Effector memory CD8-positive, alpha-beta T cell (primary cell): ENCODE results near the gene CAPRIN2.

Experiments
- ATAC-seq: fragments of 150-1000 bp; cut with Tn5 transposase; replicated peaks from 2 replicates; pipeline ENCODE4 v1.10.0; 2021; ENCODE audit warnings: mild to moderate bottlenecking, moderate library complexity
- DNase-seq, 3 experiments: peaks; one replicate each; pipeline ENCODE4 v3.0.0; 2021
- H3K27ac Mint-ChIP-seq, 2 donors: one replicate each; pipeline ENCODE4 v1.8.0; 2022; ENCODE audit warnings: mild to moderate bottlenecking in 2 of 2, mixed read lengths in 2 of 2, moderate library complexity in 2 of 2
- H3K27me3 Mint-ChIP-seq, 2 donors: one replicate each; pipeline ENCODE4 v1.8.0; 2022; ENCODE audit warnings: mixed read lengths in 2 of 2
- H3K36me3 Mint-ChIP-seq: one replicate; pipeline ENCODE4 v1.8.0; 2022; ENCODE audit warnings: mild to moderate bottlenecking, moderate library complexity, mixed read lengths; ENCODE audit not compliant: insufficient read depth
- H3K4me1 Mint-ChIP-seq, 2 donors: one replicate each; pipeline ENCODE4 v1.8.0; 2022; ENCODE audit warnings: low read depth in 2 of 2, mixed read lengths in 2 of 2
- H3K4me3 Mint-ChIP-seq, 2 donors: one replicate each; pipeline ENCODE4 v1.8.0; 2022; ENCODE audit warnings: mild to moderate bottlenecking in 2 of 2, mixed read lengths in 2 of 2, moderate library complexity in 2 of 2
- H3K9me3 Mint-ChIP-seq, 2 donors: one replicate each; pipeline ENCODE4 v1.8.0; 2022; ENCODE audit warnings: mixed read lengths in 2 of 2

The CAPRIN2 gene

DNA sequence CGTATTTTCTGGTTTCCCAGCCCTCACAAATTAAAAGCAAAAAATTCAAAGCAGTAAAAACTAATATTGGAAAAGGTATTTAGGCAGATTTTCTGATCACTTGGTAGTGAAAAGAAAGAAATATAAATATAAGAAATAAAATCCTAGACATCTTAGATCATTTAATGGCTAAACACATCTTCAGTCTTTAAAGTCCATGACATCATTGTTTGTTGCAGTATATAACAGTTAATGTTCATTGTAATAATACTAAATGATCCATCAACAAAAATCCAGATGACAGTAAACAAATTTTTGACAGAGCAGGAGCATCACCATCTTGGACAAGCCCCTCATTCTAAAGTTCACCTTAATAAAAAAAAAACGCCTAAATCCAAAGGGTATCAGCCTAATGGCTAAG, 29.2 kb upstream of the CAPRIN2 start:
- Mint-ChIP-seq H3K36me3 (peaks cover 4% of the 10 kb centered on the region), H3K4me1 (no peaks in the 10 kb centered on the region), H3K9me3 (no peaks in the 10 kb centered on the region), H3K4me3 (no peak overlapping the region), H3K27ac (no peak overlapping the region), H3K27me3 (peaks cover 24 to 41% of the 10 kb centered on the region in 2 donors)
- DNase-seq (no peak), ATAC-seq (no peak)

DNA sequence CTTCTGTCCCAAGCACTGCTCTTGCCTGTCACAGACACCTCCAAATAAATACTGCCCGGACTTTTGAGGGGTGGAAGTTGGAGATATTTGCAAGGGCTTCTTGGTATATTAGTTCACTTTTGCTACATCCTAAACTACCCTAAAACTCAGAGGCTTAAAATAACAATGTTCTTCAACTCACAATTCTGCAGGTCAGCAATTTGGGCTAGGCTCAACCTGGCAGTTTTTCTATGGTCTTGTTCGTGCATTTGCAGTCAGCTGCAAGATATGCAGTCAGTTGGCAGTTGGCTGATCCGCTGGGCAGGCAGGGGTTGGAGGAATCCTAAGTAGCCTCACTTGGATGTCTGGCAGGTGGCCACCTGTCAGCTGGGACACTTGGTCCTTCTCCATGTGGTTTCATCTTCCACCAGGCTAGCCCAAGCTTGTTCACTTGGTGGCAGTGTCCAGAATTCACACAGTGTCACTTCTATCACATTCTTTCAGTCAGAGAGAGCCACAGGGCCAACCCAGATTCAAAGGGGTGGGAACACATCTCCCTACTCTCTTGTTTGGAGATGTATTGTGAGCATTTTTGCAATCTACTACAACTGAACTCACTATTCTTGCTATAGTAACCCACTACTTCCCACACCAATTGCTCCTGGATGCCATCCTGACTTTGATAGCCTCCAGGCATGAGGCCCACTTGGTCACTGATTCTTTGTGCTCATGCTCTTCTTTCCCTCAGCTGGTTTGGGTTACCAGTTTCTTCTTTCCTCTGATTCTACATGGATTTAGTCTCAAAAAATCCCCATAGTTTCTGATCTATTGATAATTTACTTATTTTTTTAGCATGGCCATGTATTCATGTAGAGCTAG, 27.8 kb upstream of the CAPRIN2 start:
- H3K9me3 Mint-ChIP-seq: no peaks in the 10 kb centered on the region
- peaks cover 4% of the 10 kb centered on the region for H3K36me3 Mint-ChIP-seq
- H3K27me3 Mint-ChIP-seq: peaks cover 24 to 53% of the 10 kb centered on the region in 2 donors
- no peak overlapping the region for H3K4me3 Mint-ChIP-seq
- H3K27ac Mint-ChIP-seq: no peak overlapping the region
- no peaks in the 10 kb centered on the region for H3K4me1 Mint-ChIP-seq
- ATAC-seq: no peak
- DNase-seq: no peak

DNA sequence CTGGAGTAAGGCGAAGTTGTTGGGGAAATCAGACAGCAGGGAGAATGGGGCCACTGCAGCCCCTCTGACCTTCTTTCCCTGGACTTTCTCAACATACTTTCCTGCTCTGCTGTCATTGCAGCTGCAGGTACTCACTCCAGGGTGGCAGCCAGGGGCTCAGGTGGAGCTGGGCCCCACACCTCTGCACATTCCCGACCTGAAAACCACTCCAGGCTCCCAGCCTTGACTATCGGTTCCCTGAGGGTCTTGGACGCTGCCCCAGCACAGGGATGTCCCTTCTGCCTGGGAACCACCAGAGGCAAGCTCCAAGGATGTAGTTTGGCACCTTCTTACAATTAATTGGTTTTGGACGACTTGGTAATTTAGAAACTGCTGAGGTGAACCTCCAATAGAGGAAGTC, 24.8 kb upstream of the CAPRIN2 start:
- Mint-ChIP-seq H3K4me3 (no peak overlapping the region), H3K9me3 (no peaks in the 10 kb centered on the region), H3K27ac (no peak overlapping the region), H3K4me1 (no peaks in the 10 kb centered on the region), H3K36me3 (peaks cover 4% of the 10 kb centered on the region), H3K27me3 (peaks cover 12 to 34% of the 10 kb centered on the region in 2 donors)
- no peak for DNase-seq
- no peak for ATAC-seq

DNA sequence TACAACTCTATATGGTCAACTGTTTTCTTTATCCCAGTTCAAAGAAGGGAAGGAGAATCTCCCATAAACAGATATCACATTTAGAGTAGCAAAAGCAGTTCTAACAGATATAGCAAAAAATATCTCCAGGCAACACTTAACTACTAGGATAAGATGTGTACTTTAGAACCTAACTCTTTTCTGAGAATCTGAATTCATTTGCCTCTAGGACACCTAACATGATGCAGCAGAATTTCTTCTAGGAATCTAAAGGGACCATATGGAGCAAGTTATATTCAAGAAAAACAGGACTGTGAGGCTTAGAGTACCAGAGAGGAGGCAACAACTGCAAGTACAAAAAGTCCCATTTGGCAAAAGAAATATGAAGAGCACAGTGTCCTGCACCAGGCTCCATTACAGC, 24.4 kb upstream of the CAPRIN2 start:
- no peak for DNase-seq
- H3K27ac Mint-ChIP-seq: no peak overlapping the region
- no peaks in the 10 kb centered on the region for H3K4me1 Mint-ChIP-seq
- H3K27me3 Mint-ChIP-seq: peaks cover 8 to 30% of the 10 kb centered on the region in 2 donors
- peaks cover 4% of the 10 kb centered on the region for H3K36me3 Mint-ChIP-seq
- H3K9me3 Mint-ChIP-seq: no peaks in the 10 kb centered on the region
- H3K4me3 Mint-ChIP-seq: no peak overlapping the region
- no peak for ATAC-seq

DNA sequence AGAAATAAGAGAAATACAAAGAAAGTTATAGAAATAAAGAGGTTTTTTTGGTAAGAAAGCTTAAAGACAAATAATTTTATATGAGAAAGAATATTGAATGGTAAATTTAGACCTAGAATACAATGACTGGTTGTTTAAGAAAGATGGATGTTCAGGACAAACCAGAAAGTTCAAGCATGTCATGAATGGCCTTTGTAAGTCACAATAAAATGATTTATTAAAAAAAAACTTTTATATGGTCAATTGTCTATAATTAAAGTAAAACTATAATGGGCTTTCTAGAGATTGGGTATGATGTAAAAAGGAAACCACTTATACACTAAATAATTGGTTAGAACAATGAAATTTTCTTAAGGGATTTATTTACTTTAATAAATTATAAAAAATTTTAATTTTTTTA, 19.8 kb upstream of the CAPRIN2 start:
- peaks cover 6 to 25% of the 10 kb centered on the region in 2 donors for H3K27me3 Mint-ChIP-seq
- ATAC-seq: no peak
- no peak overlapping the region for H3K4me3 Mint-ChIP-seq
- no peaks in the 10 kb centered on the region for H3K9me3 Mint-ChIP-seq
- no peak overlapping the region for H3K27ac Mint-ChIP-seq
- H3K4me1 Mint-ChIP-seq: no peaks in the 10 kb centered on the region
- H3K36me3 Mint-ChIP-seq: peaks cover 1% of the 10 kb centered on the region
- no peak for DNase-seq

- no peaks in the 10 kb centered on the region for H3K4me1 Mint-ChIP-seq
- DNase-seq (no peak), ATAC-seq (no peak)
- H3K36me3 Mint-ChIP-seq: no peaks in the 10 kb centered on the region
- H3K27me3 Mint-ChIP-seq: peaks cover 6 to 7% of the 10 kb centered on the region in 2 donors
- no peak overlapping the region for H3K4me3 Mint-ChIP-seq
- no peak overlapping the region for H3K27ac Mint-ChIP-seq
- H3K9me3 Mint-ChIP-seq: no peaks in the 10 kb centered on the region
Measured at GRCh38 chr12:30769802-30770201, 15.1 kb upstream of the CAPRIN2 start.

- no peaks in the 10 kb centered on the region for H3K36me3 Mint-ChIP-seq
- H3K4me1 Mint-ChIP-seq: no peaks in the 10 kb centered on the region
- no peak overlapping the region for H3K4me3 Mint-ChIP-seq
- no peaks in the 10 kb centered on the region for H3K27me3 Mint-ChIP-seq
- no peaks in the 10 kb centered on the region for H3K9me3 Mint-ChIP-seq
- no peak for DNase-seq
- no peak for ATAC-seq
- no peak overlapping the region for H3K27ac Mint-ChIP-seq
Measured at GRCh38 chr12:30764251-30764650, 9.5 kb upstream of the CAPRIN2 start.

- H3K4me1 Mint-ChIP-seq: no peaks in the 10 kb centered on the region
- DNase-seq: no peak
- no peaks in the 10 kb centered on the region for H3K9me3 Mint-ChIP-seq
- no peak overlapping the region for H3K27ac Mint-ChIP-seq
- ATAC-seq: no peak
- H3K4me3 Mint-ChIP-seq: no peak overlapping the region
- H3K36me3 Mint-ChIP-seq: no peaks in the 10 kb centered on the region
- no peaks in the 10 kb centered on the region for H3K27me3 Mint-ChIP-seq
Measured at GRCh38 chr12:30763053-30763452, 8.3 kb upstream of the CAPRIN2 start.

GRCh38 chr12:30761730-30762129, 7.0 kb upstream of the CAPRIN2 start:
- ATAC-seq (no peak), DNase-seq (no peak)
- H3K36me3 Mint-ChIP-seq: no peaks in the 10 kb centered on the region
- no peaks in the 10 kb centered on the region for H3K4me1 Mint-ChIP-seq
- H3K27me3 Mint-ChIP-seq: no peaks in the 10 kb centered on the region
- no peak overlapping the region for H3K4me3 Mint-ChIP-seq
- H3K27ac Mint-ChIP-seq: no peak overlapping the region
- H3K9me3 Mint-ChIP-seq: no peaks in the 10 kb centered on the region

DNA sequence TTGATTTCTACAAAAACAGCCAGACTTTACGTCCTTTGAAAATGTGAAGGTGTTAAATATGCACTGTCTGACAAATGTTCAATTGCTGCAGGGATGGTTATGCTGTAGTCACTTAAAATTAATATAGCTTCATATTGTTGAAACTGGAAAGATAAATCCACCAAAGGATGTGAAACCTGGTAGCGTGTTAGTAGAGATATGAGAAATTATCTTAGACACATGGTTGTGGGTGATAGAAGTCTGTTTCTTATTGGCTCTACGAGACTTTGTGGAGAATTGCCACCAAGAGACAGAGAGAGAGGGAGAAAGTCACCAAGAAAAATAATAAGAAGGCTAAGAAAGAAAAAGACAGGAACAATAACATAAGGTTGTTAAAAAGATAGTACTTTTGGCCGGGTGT, 2.6 kb upstream of the CAPRIN2 start:
- ATAC-seq (no peak), DNase-seq (no peak)
- H3K27ac Mint-ChIP-seq: peak overlapping the region in 1 of 2 donors; percentile 1

DNA sequence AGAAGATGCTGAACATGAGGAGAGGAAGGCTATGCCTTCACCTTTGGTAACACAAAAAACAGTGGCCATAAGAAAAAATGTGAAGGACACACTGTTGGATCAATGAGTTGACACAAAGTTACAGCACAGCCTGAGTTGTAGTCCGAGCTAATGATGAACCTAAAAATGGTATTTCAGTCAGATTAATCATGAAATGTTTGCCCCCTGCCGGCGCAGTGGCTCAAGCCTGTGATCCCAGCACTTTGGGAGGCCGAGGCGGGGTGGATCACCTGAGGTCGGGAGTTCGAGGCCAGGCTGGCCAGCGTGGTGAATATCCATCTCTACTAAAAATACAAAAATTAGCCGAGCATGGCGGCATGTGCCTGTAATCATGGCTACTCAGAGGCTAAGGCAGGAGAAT, 1.3 kb upstream of the CAPRIN2 start:
- H3K36me3 Mint-ChIP-seq: peaks cover 28% of the 10 kb centered on the region
- no peaks in the 10 kb centered on the region for H3K27me3 Mint-ChIP-seq
- peaks cover 13 to 25% of the 10 kb centered on the region in 2 donors for H3K4me1 Mint-ChIP-seq
- H3K27ac Mint-ChIP-seq: peak overlapping the region; percentile 77 to 89
- ATAC-seq (no peak), DNase-seq (no peak)
- H3K9me3 Mint-ChIP-seq: no peaks in the 10 kb centered on the region
- peak overlapping the region in 1 of 2 donors; percentile 90 for H3K4me3 Mint-ChIP-seq

More for the DNA sequence above, 2.6 kb upstream of the CAPRIN2 start:
- Mint-ChIP-seq H3K4me1 (peaks cover 13 to 21% of the 10 kb centered on the region in 2 donors), H3K4me3 (no peak overlapping the region), H3K27me3 (no peaks in the 10 kb centered on the region), H3K36me3 (peaks cover 25% of the 10 kb centered on the region), H3K9me3 (no peaks in the 10 kb centered on the region)

DNA sequence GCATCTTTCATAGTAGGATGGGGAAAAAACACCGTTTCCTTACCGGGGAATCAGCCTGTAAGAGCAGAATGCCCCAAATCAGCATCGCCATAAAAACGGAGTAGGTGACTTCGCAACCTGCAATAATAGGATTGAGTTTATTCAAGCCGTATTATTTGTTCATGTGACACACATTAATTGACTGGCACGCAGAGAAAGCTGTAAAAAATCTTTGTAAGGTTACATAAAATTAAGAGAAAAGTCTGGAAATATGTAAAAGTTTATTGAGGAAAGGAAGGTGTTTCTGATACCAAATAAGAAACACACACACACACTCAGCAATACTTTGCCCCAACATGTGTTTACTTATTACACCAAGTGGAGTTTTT, 628 bp upstream of the CAPRIN2 start:
- ATAC-seq (no peak), DNase-seq (no peak)
- H3K4me3 Mint-ChIP-seq: peak overlapping the region; percentile 90 to 92
- H3K36me3 Mint-ChIP-seq: peaks cover 28% of the 10 kb centered on the region
- peaks cover 17 to 32% of the 10 kb centered on the region in 2 donors for H3K4me1 Mint-ChIP-seq
- H3K27ac Mint-ChIP-seq: peak overlapping the region; percentile 77 to 89
- no peaks in the 10 kb centered on the region for H3K9me3 Mint-ChIP-seq
- H3K27me3 Mint-ChIP-seq: no peaks in the 10 kb centered on the region

GRCh38 chr12:30754383-30754749, 385 bp downstream of the CAPRIN2 start:
- Mint-ChIP-seq H3K4me1 (peaks cover 17 to 42% of the 10 kb centered on the region in 2 donors), H3K9me3 (no peaks in the 10 kb centered on the region), H3K36me3 (peaks cover 32% of the 10 kb centered on the region), H3K4me3 (peak overlapping the region; percentile 90 to 92), H3K27me3 (no peaks in the 10 kb centered on the region), H3K27ac (peak overlapping the region; percentile 82 to 89)
- ATAC-seq: peak; percentile 21
- DNase-seq: no peak

GRCh38 chr12:30753751-30754382, 884 bp downstream of the CAPRIN2 start:
- Mint-ChIP-seq H3K9me3 (no peaks in the 10 kb centered on the region), H3K36me3 (peaks cover 32% of the 10 kb centered on the region), H3K4me3 (peak overlapping the region; percentile 90 to 92), H3K27me3 (no peaks in the 10 kb centered on the region), H3K27ac (peak overlapping the region; percentile 82 to 89), H3K4me1 (peaks cover 22 to 47% of the 10 kb centered on the region in 2 donors)
- ATAC-seq: no peak
- DNase-seq: no peak
